NCI-H146 (cell line): ENCODE measurements around the gene KIF27.
A peak's percentile ranks its signal among the peaks of the same experiment; 100 is the strongest.
"Not testable (repeated sequence)": the region's sequence is repeated elsewhere in the genome, so short reads cannot be mapped to it uniquely, and the experiment has no call there.

Experiments used
- DNase-seq: peaks from one replicate; lab custom pipeline; 2025; lab: John Stamatoyannopoulos, UW

Gene KIF27

GRCh38 chr9:83920927-83921707, at the start of gene KIF27:
Gene KIF27 (minus strand): TSS chr9:83921432. CDS start chr9:83915591, 5,841 bp downstream.
- peak; percentile 93 for DNase-seq

- no peak for DNase-seq
Measured at GRCh38 chr9:83969602-83970001, 48.4 kb upstream of the KIF27 start.

- DNase-seq = no peak
Measured at GRCh38 chr9:83967073-83967472, 45.8 kb upstream of the KIF27 start.

GRCh38 chr9:83966209-83966582, 45.0 kb upstream of the KIF27 start:
- DNase-seq = no peak

- no peak for DNase-seq
Measured at GRCh38 chr9:83965350-83966208, 44.3 kb upstream of the KIF27 start.

GRCh38 chr9:83964973-83965349, 43.7 kb upstream of the KIF27 start:
- no peak for DNase-seq

GRCh38 chr9:83962165-83962564, 40.9 kb upstream of the KIF27 start:
- DNase-seq = no peak

- DNase-seq = no peak
Measured at GRCh38 chr9:83960991-83961390, 39.8 kb upstream of the KIF27 start.

GRCh38 chr9:83959061-83959460, 37.8 kb upstream of the KIF27 start:
- DNase-seq = no peak

- DNase-seq = no peak
Measured at GRCh38 chr9:83957248-83957513, 35.9 kb upstream of the KIF27 start.

- DNase-seq = peak; percentile 67
Measured at GRCh38 chr9:83956436-83957247, 35.4 kb upstream of the KIF27 start.

- peak; percentile 14 for DNase-seq
Measured at GRCh38 chr9:83956086-83956435, 34.8 kb upstream of the KIF27 start.

GRCh38 chr9:83948096-83948495, 26.9 kb upstream of the KIF27 start:
- not testable (repeated sequence) for DNase-seq

- DNase-seq = no peak
Measured at GRCh38 chr9:83940590-83941303, 19.5 kb upstream of the KIF27 start.

GRCh38 chr9:83937861-83938455, 16.7 kb upstream of the KIF27 start:
- DNase-seq = peak; percentile 41

GRCh38 chr9:83936523-83936922, 15.3 kb upstream of the KIF27 start:
- no peak for DNase-seq

GRCh38 chr9:83935276-83935935, 14.2 kb upstream of the KIF27 start:
- DNase-seq = no peak

- no peak for DNase-seq
Measured at GRCh38 chr9:83934569-83935275, 13.5 kb upstream of the KIF27 start.

GRCh38 chr9:83933790-83934189, 12.6 kb upstream of the KIF27 start:
- no peak for DNase-seq

GRCh38 chr9:83932851-83933250, 11.6 kb upstream of the KIF27 start:
- DNase-seq = no peak
